ENCODE data around the gene THSD8.

THSD8 gene

GRCh38 chr19:12801466-12802266 lies at the start of gene THSD8, which contains the start of gene PRDX2:
TSS of gene THSD8 (plus strand) at chr19:12802069. CDS start at chr19:12802072, 3 bp downstream.
TSS of gene PRDX2 (minus strand) at chr19:12801800. CDS start at chr19:12801261, 539 bp downstream.
- TF ChIP-seq CTCF (IDR thresholded peaks at IDR 0.05; ENCODE audit: extremely low read depth, missing control alignments) = no peak
- peak; percentile 87 for DNase-seq (ENCODE audit: low spot score)

DNA sequence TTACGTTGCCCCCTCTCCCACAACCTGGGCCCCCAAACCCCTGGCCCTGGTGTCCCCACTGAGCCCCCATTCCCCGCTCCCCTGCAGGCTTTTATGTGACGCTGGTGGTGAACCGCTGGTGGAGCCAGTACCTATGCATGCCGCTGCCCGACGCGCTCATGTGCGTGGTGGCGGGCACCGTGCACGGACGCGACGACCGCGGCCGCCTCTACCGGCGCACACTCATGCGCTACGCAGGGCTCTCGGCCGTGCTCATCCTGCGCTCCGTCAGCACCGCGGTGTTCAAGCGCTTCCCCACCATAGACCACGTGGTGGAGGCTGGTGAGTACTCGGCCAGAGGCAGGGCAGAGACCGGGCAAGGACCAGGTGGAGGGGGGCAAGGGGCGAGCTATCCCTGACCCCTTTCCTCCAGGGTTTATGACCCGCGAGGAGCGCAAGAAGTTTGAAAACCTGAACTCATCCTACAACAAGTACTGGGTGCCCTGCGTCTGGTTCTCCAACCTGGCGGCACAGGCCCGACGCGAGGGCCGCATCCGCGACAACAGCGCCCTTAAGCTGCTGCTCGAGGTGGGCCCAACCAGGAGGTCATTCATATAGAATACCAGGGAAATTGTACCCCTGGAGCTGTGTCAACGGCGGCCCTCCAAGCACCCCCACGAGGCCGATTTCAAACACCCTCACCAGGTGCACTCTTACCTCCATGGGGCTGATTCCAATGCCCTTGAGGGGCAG lies 47.2 kb upstream of the THSD8 start:
- DNase-seq (ENCODE audit: low spot score) = no peak
- no peak for TF ChIP-seq CTCF (IDR thresholded peaks at IDR 0.05; ENCODE audit: extremely low read depth, missing control alignments)

- no peak for DNase-seq (ENCODE audit: low spot score)
- TF ChIP-seq CTCF (IDR thresholded peaks at IDR 0.05; ENCODE audit: extremely low read depth, missing control alignments) = no peak
Observed at GRCh38 chr19:12756150-12756883, 45.6 kb upstream of the THSD8 start.

DNA sequence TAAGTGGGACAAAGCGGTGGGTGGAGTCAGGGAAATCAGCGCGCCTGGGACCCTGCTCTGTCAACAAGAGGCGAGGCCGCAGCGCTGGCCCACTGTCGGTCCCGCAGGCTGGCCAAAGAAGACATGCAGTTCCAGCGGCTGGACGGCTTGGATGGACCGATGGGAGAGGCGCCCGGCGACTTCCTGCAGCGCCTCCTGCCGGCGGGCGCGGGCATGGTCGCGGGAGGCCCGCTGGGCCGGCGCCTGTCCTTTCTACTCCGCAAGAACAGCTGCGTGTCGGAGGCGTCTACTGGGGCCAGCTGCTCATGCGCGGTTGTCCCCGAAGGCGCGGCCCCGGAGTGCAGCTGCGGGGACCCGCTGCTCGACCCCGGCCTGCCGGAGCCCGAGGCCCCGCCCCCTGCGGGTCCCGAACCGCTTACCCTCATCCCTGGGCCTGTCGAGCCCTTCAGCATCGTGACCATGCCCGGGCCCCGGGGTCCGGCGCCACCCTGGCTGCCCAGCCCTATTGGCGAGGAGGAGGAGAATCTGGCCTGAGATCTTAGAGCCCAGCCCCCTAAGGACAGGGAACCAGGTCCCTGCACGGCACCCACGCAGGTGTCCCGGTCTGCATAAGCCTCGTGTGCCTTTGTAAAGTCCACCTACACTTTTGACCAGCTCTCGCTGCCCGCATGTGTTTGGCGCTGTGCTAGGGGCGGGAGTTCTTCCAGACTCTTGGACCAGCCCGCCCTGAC lies 44.2 kb upstream of the THSD8 start:
- TF ChIP-seq CTCF (IDR thresholded peaks at IDR 0.05; ENCODE audit: extremely low read depth, missing control alignments) = peak; percentile 89
- DNase-seq (ENCODE audit: low spot score) = peak; percentile 88

DNA sequence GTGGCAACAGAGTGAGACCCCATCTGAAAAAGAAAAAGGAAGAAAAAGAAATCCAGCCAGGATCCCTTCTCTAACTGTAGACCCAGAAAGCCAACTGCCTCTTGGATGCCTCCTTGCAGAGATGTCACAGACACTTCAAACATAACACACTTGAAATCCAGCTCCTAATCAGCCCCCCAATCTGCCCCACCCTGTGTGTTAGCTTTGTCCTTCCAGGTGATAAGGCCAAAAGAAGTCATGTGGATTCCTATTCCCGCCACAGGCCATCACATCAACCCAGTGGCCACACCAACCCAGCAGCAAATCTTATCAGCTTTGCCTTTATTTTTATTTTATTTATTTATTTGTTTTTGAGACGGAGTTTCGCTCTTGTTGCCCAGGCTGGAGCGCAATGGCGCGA lies 42.2 kb upstream of the THSD8 start:
- DNase-seq (ENCODE audit: low spot score) = no peak
- no peak for TF ChIP-seq CTCF (IDR thresholded peaks at IDR 0.05; ENCODE audit: extremely low read depth, missing control alignments)

DNA sequence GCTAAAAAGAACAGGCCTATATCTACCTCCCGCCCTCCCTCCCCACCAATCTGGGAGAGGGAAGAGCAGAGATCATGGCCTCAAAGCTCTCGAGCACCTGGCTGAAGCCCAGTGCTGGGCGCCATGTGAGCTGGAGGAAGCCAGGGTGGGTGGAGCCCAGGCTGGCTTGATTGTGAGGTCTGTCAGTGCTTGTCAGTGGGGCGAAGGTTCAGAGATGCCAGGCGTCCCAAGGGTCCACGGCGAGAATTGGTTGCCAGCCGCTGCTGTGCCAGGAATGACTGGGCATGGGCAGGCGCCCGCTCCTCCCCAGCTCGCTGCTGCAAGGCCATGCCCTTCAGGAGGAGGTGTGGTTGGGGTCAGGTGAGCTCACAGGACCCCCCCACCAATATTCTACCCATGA lies 38.8 kb upstream of the THSD8 start:
- no peak for DNase-seq (ENCODE audit: low spot score)
- TF ChIP-seq CTCF (IDR thresholded peaks at IDR 0.05; ENCODE audit: extremely low read depth, missing control alignments) = no peak

All from GM20000 (cell line).